Activated naive CD4-positive, alpha-beta T cell treated with anti-CD3 and anti-CD28 coated beads, Interleukin-2, amount 50 U/mL, for 24 hours (primary cell): ENCODE data around the gene MAP7D1.
"Not testable (repeated sequence)": the region's sequence is repeated elsewhere in the genome, so short reads cannot be mapped to it uniquely, and the experiment has no call there.

Experiments used
- H3K27ac Mint-ChIP-seq: one replicate; pipeline ENCODE4 v1.8.0; 2021; ENCODE audit warnings: mild to moderate bottlenecking, mixed read lengths
- H3K27me3 Mint-ChIP-seq: one replicate; pipeline ENCODE4 v1.8.0; 2021; ENCODE audit warnings: mixed read lengths
- H3K36me3 Mint-ChIP-seq: one replicate; pipeline ENCODE4 v1.8.0; 2021; ENCODE audit warnings: mixed read lengths
- H3K4me1 Mint-ChIP-seq: one replicate; pipeline ENCODE4 v1.8.0; 2021; ENCODE audit warnings: mixed read lengths
- H3K4me3 Mint-ChIP-seq: one replicate; pipeline ENCODE4 v1.8.0; 2021; ENCODE audit warnings: mild to moderate bottlenecking, mixed read lengths
- H3K9me3 Mint-ChIP-seq: one replicate; pipeline ENCODE4 v1.8.0; 2021; ENCODE audit warnings: mixed read lengths

MAP7D1 gene

GRCh38 chr1:36222481-36223380, 66.8 kb downstream of the MAP7D1 start:
- H3K36me3 Mint-ChIP-seq: peaks cover 9% of the 10 kb centered on the region
- H3K9me3 Mint-ChIP-seq: no peaks in the 10 kb centered on the region
- no peaks in the 10 kb centered on the region for H3K27me3 Mint-ChIP-seq
- H3K4me1 Mint-ChIP-seq: peaks cover 30% of the 10 kb centered on the region
- peak overlapping the region; percentile 97 for H3K27ac Mint-ChIP-seq
- peak overlapping the region; percentile 92 for H3K4me3 Mint-ChIP-seq

GRCh38 chr1:36223381-36223995, 67.5 kb downstream of the MAP7D1 start:
- Mint-ChIP-seq H3K4me1 (peaks cover 30% of the 10 kb centered on the region), H3K9me3 (no peaks in the 10 kb centered on the region), H3K27me3 (no peaks in the 10 kb centered on the region), H3K36me3 (peaks cover 9% of the 10 kb centered on the region), H3K27ac (peak overlapping the region; percentile 97), H3K4me3 (peak overlapping the region; percentile 92)

GRCh38 chr1:36223996-36224536, 68.1 kb downstream of the MAP7D1 start, which contains the start of gene THRAP3:
TSS of gene THRAP3 (plus strand) at chr1:36224443. CDS start at chr1:36282564, 58,121 bp downstream.
- Mint-ChIP-seq H3K4me1 (peaks cover 30% of the 10 kb centered on the region), H3K27ac (peak within 1 kb of the TSS; percentile 97), H3K9me3 (no peaks in the 10 kb centered on the region), H3K36me3 (peaks cover 9% of the 10 kb centered on the region), H3K27me3 (no peaks in the 10 kb centered on the region), H3K4me3 (peak within 1 kb of the TSS; percentile 92)

- Mint-ChIP-seq H3K36me3 (peaks cover 9% of the 10 kb centered on the region), H3K27me3 (no peaks in the 10 kb centered on the region), H3K27ac (peak overlapping the region; percentile 97)
Measured at GRCh38 chr1:36224537-36225282, 68.8 kb downstream of the MAP7D1 start.

GRCh38 chr1:36225283-36225899, 69.4 kb downstream of the MAP7D1 start:
- Mint-ChIP-seq H3K4me1 (peaks cover 31% of the 10 kb centered on the region), H3K27ac (peak overlapping the region; percentile 97), H3K9me3 (no peaks in the 10 kb centered on the region), H3K27me3 (no peaks in the 10 kb centered on the region), H3K4me3 (peak overlapping the region; percentile 92), H3K36me3 (peaks cover 9% of the 10 kb centered on the region)

More at GRCh38 chr1:36224537-36225282, 68.8 kb downstream of the MAP7D1 start:
- Mint-ChIP-seq H3K4me1 (peaks cover 30% of the 10 kb centered on the region), H3K4me3 (peak overlapping the region; percentile 92), H3K9me3 (no peaks in the 10 kb centered on the region)

- H3K4me1 Mint-ChIP-seq: peaks cover 59% of the 10 kb centered on the region
- H3K9me3 Mint-ChIP-seq, H3K27ac Mint-ChIP-seq, H3K36me3 Mint-ChIP-seq, H3K4me3 Mint-ChIP-seq, H3K27me3 Mint-ChIP-seq: not testable (repeated sequence)
Measured at GRCh38 chr1:36230279-36230678, 74.3 kb downstream of the MAP7D1 start.
